Neural cell (in vitro differentiated cells): ENCODE measurements around the gene ECI2. TPM values are rescaled to one million over a fixed set of nuclear protein-coding genes. Genes with fewer than 3 reads are reported as not detected.

Source experiments
- H2AFZ ChIP-seq: fragments of 200-600, 300-800 bp; sonication (generic), shearing (Covaris generic); 2 replicates; pipeline ENCODE4 v1.6.0; 2014; ENCODE audit warnings: low read depth, mild to moderate bottlenecking, antibody characterized with exemption, low read length, moderate library complexity
- H3F3A ChIP-seq: fragments of 200-600 bp; shearing (Covaris generic); 2 replicates; pipeline ENCODE4 v1.6.1; 2016; ENCODE audit warnings: mild to moderate bottlenecking, moderate library complexity, mixed read lengths, antibody characterized with exemption, low read length; ENCODE audit not compliant: insufficient read depth, poor library complexity, severe bottlenecking
- H3K27ac ChIP-seq: fragments of 200-600, 300-800 bp; sonication (generic), shearing (Covaris generic); 2 replicates; pipeline ENCODE4 v1.5.1; 2014; ENCODE audit warnings: mild to moderate bottlenecking, low read length, moderate library complexity
- H3K27me3 ChIP-seq: fragments of 300-800, 200-600 bp; sonication (generic), shearing (Covaris generic); 2 replicates; pipeline ENCODE4 v1.6.0; 2014; ENCODE audit warnings: mild to moderate bottlenecking, low read depth, low read length, moderate library complexity; ENCODE audit not compliant: insufficient read depth
- H3K36me3 ChIP-seq: fragments of 300-800, 200-600 bp; sonication (generic), shearing (Covaris generic); 2 replicates; pipeline ENCODE4 v1.5.1; 2014; ENCODE audit warnings: mild to moderate bottlenecking, antibody characterized with exemption, low read length, moderate library complexity; ENCODE audit not compliant: insufficient read depth
- H3K4me2 ChIP-seq: fragments of 300-800, 200-600 bp; sonication (generic), shearing (Covaris generic); 2 replicates; pipeline ENCODE4 v1.6.0; 2014; ENCODE audit warnings: mild to moderate bottlenecking, low read length
- H3K4me3 ChIP-seq: fragments of 300-800, 200-600 bp; sonication (generic), shearing (Covaris generic); 2 replicates; pipeline ENCODE4 v1.5.1; 2014; ENCODE audit warnings: mild to moderate bottlenecking, low read length, moderate library complexity
- H3K79me2 ChIP-seq: fragments of 200-600 bp; shearing (Covaris generic); replicated peaks from 2 replicates; pipeline ENCODE4 v1.6.0; 2014; ENCODE audit warnings: mild to moderate bottlenecking, low read length, moderate library complexity; ENCODE audit not compliant: insufficient read depth
- H3K9ac ChIP-seq: fragments of 300-800, 200-600 bp; sonication (generic), shearing (Covaris generic); 2 replicates; pipeline ENCODE4 v1.6.1; 2016; ENCODE audit warnings: mild to moderate bottlenecking, low read length, mixed read lengths
- H3K9me2 ChIP-seq: fragments of 200-600 bp; shearing (Covaris generic); 2 replicates; pipeline ENCODE4 v1.6.1; 2016; ENCODE audit warnings: mild to moderate bottlenecking, low read length, mixed read lengths; ENCODE audit not compliant: insufficient read depth
- H3K9me3 ChIP-seq: fragments of 200-600, 300-800 bp; sonication (generic), shearing (Covaris generic); 2 replicates; pipeline ENCODE4 v1.6.1; 2016; ENCODE audit warnings: mild to moderate bottlenecking, mixed run types, low read length, moderate library complexity, mixed read lengths
- H4K20me1 ChIP-seq: fragments of 200-600 bp; shearing (Covaris generic); 2 replicates; pipeline ENCODE4 v1.6.1; 2016; ENCODE audit warnings: mild to moderate bottlenecking, mixed run types; ENCODE audit not compliant: insufficient read depth
- EP300 ChIP-seq: fragments of 450-650 bp; conservative IDR thresholded peaks from 2 replicates; pipeline ENCODE4 v1.6.1; 2014; ENCODE audit warnings: antibody characterized with exemption, mild to moderate bottlenecking, moderate library complexity; ENCODE audit not compliant: poor library complexity, severe bottlenecking
- MXI1 ChIP-seq: fragments of 450-650 bp; conservative IDR thresholded peaks from 2 replicates; pipeline ENCODE4 v1.6.1; 2014; ENCODE audit warnings: antibody characterized with exemption, mild to moderate bottlenecking; ENCODE audit not compliant: poor library complexity, severe bottlenecking
- POLR2AphosphoS5 ChIP-seq: IDR thresholded peaks from 2 replicates; pipeline ENCODE4 v1.6.1; 2012
- RAD21 ChIP-seq: fragments of 450-650 bp; conservative IDR thresholded peaks from 2 replicates; pipeline ENCODE4 v1.6.1; 2014; ENCODE audit warnings: antibody characterized with exemption, mild to moderate bottlenecking, moderate library complexity
- REST ChIP-seq: IDR thresholded peaks from 2 replicates; pipeline ENCODE4 v1.6.1; 2012; ENCODE audit warnings: borderline replicate concordance
- SMC3 ChIP-seq: fragments of 450-650 bp; conservative IDR thresholded peaks from 2 replicates; pipeline ENCODE4 v1.6.1; 2014; ENCODE audit warnings: antibody characterized with exemption, mild to moderate bottlenecking, moderate library complexity; ENCODE audit not compliant: poor library complexity
- polyA plus RNA-seq: library from polyadenylated mRNA; depleted of rRNA; stranded (reverse); fragments of >200 nt; gene quantifications from 2 replicates; pipeline ENCODE4 v1.2.3, GENCODE V29; 2014
- TF ChIP-seq, protein P1 (sequence below): fragments of 450-650 bp; IDR thresholded peaks from 2 replicates; pipeline ENCODE4 v1.5.1; 2014; ENCODE audit warnings: antibody characterized with exemption, mild to moderate bottlenecking, moderate library complexity; ENCODE audit not compliant: poor library complexity, severe bottlenecking

The ECI2 gene
- polyA plus RNA-seq, 1 donor from 2014 or later = 27.5 TPM

- Histone ChIP-seq H4K20me1 (no peaks in the 10 kb centered on the region), H3K27me3 (no peaks in the 10 kb centered on the region), H3K27ac (no peak overlapping the region), H3F3A (no peaks in the 10 kb centered on the region), H2AFZ (no peak overlapping the region), H3K36me3 (peaks cover 20% of the 10 kb centered on the region), H3K4me3 (no peak overlapping the region), H3K4me2 (no peak overlapping the region), H3K9me3 (peaks cover 2% of the 10 kb centered on the region), H3K9me2 (no peaks in the 10 kb centered on the region), H3K9ac (no peak overlapping the region), H3K79me2 (no peaks in the 10 kb centered on the region)
- TF ChIP-seq REST = no peak
- TF ChIP-seq, protein P1, sequence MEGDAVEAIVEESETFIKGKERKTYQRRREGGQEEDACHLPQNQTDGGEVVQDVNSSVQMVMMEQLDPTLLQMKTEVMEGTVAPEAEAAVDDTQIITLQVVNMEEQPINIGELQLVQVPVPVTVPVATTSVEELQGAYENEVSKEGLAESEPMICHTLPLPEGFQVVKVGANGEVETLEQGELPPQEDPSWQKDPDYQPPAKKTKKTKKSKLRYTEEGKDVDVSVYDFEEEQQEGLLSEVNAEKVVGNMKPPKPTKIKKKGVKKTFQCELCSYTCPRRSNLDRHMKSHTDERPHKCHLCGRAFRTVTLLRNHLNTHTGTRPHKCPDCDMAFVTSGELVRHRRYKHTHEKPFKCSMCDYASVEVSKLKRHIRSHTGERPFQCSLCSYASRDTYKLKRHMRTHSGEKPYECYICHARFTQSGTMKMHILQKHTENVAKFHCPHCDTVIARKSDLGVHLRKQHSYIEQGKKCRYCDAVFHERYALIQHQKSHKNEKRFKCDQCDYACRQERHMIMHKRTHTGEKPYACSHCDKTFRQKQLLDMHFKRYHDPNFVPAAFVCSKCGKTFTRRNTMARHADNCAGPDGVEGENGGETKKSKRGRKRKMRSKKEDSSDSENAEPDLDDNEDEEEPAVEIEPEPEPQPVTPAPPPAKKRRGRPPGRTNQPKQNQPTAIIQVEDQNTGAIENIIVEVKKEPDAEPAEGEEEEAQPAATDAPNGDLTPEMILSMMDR = no peak
- TF ChIP-seq POLR2AphosphoS5 = no peak
- no peak for TF ChIP-seq RAD21
- TF ChIP-seq MXI1 = no peak
- no peak for TF ChIP-seq SMC3
- no peak for TF ChIP-seq EP300
Measured at GRCh38 chr6:4115741-4116140, 19.6 kb downstream of the ECI2 start.

DNA sequence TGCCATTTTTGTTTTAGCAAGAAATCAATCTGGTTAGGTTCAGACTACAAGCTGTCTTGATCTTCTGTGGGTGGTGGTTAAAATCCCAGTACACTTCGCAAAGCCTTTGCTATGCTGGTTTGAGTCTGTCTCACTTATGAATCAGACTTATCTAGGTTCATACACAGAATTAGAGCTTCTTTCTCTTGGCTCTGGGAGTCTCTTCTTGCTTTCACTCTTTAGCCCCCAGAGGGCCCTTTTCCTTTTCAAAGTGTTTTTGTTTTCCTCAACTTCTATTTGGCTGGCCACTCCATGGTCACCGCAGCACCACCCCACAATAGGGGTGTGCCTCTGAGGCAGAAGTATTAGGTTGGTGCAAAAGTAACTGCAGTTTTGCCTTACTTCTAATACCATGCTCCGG lies 21.3 kb downstream of the ECI2 start:
- Histone ChIP-seq H3K9me3 (peaks cover 2% of the 10 kb centered on the region), H3F3A (no peaks in the 10 kb centered on the region), H3K27ac (no peak overlapping the region), H3K9ac (no peak overlapping the region), H3K36me3 (peaks cover 12% of the 10 kb centered on the region), H3K9me2 (no peaks in the 10 kb centered on the region), H3K4me2 (no peak overlapping the region), H3K4me3 (no peak overlapping the region), H3K79me2 (no peaks in the 10 kb centered on the region), H2AFZ (no peak overlapping the region), H4K20me1 (no peaks in the 10 kb centered on the region), H3K27me3 (no peaks in the 10 kb centered on the region)
- TF ChIP-seq REST (no peak), SMC3 (no peak), EP300 (no peak)
